Stimulated activated CD8-positive, alpha-beta memory T cell treated with anti-CD3 and anti-CD28 coated beads, Interleukin-15, amount 100 ng/mL, for 48 hours (primary cell): Measurements from ENCODE around the gene VWF.

ENCODE experiments used
- DNase-seq, 2 donors: peaks; one replicate each; pipeline ENCODE4 v3.0.0-alpha.2; 2020; ENCODE audit warnings: low read depth in 2 of 2

Gene VWF

DNA sequence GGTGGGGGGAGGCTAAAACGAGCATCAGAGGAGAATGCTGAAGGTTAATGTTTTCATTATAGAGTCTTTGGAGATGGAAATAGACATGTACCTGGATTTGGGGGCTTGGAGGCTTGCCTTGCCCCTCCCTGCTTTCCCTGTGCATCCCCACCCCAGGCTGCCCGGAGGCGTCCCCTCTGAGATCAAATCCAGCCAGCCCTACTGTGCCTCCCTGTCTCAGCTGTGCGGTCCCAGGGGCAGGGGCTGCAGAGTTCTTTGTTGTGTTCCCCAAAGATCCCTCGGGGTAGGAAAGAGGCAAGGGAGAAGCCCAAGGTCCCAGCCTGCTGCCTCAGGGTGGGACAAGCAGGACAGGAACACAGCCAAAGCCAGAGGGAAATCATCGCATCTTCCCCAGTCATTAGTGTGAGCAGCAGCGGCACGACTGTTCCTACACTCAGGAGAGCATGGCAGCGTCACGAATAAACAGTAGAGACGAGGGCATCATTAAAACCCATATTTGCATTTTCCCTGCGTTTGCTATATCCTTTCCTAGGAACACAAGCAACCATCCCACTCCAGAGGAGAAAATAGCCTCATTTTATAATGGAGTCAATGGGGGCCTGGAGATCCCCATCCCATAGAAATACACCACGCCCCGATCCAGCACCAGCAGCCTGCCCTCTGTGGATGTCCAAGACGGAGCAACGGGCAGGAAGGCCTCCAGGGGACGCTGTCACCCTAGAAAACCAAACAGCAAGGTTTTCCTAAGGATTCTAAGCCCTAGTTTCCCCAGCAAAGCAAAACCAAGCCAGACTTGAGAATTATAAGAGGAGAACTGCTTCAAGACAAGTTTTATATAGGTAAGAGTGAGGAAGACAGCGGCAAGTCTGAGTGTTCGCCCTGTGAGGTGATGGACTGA, 211.8 kb downstream of the VWF start:
- no peak for DNase-seq

DNA sequence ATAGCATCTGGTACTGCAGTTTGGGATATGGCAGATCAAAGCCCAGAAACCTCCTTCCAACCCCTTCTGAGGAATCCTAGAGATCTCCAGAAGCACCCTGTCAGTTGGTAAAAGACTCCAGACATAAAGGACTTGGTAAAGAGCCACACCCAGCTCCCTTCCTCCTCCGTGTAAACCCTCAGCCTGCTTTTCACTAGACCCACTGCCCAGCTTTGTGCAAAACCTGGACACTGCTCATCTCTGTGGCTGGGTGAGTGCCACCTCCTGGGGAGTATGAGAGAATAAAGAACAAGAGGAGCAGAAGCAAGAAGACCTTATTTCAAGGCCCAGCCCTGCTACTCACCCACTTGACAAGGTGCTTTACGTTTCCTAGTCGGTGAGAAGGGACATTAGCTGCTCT, 212.5 kb downstream of the VWF start:
- no peak for DNase-seq

GRCh38 chr12:5910790-5911548, 213.5 kb downstream of the VWF start:
- DNase-seq, result no peak

DNA sequence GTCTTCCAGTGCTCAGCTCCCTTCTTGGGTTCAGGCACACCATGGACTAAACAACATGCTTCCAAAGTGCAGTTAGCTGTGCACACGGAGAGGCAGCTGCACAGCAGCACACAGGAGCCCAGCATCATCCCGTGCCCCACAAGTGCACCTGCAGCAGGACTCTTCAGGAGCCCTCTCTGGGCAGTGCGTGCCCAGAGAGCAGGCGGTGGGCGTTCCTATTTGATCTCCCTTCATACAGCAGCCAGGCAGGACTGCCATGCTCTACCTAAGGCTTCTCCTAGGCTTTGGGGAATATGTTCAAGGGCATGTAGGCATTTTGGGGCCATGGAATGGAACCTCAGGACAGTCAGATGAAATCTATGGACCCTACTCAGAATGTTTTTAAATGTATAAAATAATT, 214.9 kb downstream of the VWF start:
- DNase-seq, result no peak

GRCh38 chr12:5908251-5908650, 216.2 kb downstream of the VWF start:
- DNase-seq, result no peak

GRCh38 chr12:5907807-5908206, 216.7 kb downstream of the VWF start:
- DNase-seq, result no peak

- no peak for DNase-seq
Measured at GRCh38 chr12:5905757-5906156, 218.7 kb downstream of the VWF start.

GRCh38 chr12:5904969-5905368, 219.5 kb downstream of the VWF start:
- DNase-seq, result no peak

- no peak for DNase-seq
Measured at GRCh38 chr12:5904441-5904840, 220.0 kb downstream of the VWF start.

GRCh38 chr12:5902736-5903135, 221.7 kb downstream of the VWF start:
- no peak for DNase-seq

- DNase-seq, result no peak
Measured at GRCh38 chr12:5901416-5901815, 223.1 kb downstream of the VWF start.

DNA sequence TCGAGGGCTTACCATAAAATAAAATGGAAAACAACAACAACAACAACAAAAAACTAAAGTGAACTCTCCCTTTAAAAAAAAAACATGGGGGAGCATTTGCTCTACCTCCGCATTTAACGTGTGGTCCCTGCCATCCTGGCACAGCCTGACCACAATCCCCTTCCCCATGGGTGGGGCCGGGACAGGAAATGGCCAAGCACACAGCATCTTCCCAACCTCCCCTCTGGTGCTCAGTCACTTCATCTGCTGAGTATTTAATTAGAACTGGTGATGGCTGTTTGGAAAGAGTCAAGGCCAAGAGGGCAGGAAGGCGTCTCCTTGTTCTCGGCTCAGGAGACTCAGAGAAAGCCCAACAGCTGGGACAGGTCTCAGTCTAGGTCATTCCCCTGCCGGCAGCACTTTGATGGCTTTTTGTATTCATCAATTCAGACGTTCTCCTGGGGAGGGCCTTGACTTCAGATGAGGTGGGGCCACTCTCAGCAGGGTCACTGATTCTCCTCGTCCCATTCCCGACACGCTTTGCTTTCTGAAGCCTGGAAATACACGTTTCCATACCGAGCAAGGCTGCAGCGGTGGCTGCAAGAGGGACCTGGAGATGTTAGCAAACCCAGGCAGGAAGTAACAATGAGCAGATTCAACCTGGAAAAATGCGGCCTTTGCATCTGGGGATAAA, 223.8 kb downstream of the VWF start:
- DNase-seq, result no peak

- DNase-seq, result no peak
Measured at GRCh38 chr12:5900076-5900475, 224.4 kb downstream of the VWF start.

- DNase-seq, result no peak
Measured at GRCh38 chr12:5899675-5900074, 224.8 kb downstream of the VWF start.

DNA sequence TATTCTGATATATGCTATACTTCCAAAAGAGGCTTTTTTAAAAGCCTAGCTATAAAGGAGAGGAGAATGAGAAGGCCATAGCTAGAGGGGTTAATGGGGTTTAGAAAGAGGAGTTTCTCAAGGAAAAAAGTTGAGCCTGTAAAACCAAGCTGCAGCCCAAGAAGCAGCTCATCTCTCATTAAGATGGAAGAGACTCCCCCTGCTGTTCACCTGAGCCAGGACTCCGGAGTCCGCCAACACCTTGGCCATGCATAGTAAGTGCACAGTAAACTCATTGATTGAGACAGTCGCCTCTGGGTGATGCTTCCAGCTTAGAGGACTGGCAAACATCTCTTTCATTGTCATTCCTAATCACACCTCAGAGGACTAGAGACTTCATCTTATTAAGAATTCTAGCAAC, 225.6 kb downstream of the VWF start:
- DNase-seq, result no peak
